ENCODE data around the gene TPCN1. TPM values are rescaled to one million over a fixed set of nuclear protein-coding genes. Genes with fewer than 3 reads are reported as not detected.

TPCN1 gene
- total and polyA plus RNA-seq, 2 donors (not counting 1 experiment from before 2014, with no cell fraction given) = 17.2 to 17.8 TPM

GRCh38 chr12:113195598-113195997, 25.7 kb upstream of the TPCN1 start:
- H3K4me1 ChIP-seq (ENCODE audit: control insufficient read depth, extremely low read depth, insufficient read depth, low read length) = peaks cover 13% of the 10 kb centered on the region
- H3K36me3 ChIP-seq (ENCODE audit: control insufficient read depth, insufficient read depth, low read length) = peaks cover 2% of the 10 kb centered on the region
- H3K4me2 ChIP-seq (ENCODE audit: extremely low read depth, insufficient read depth, low read length) = no peak overlapping the region
- H3K4me3 ChIP-seq (replicated peaks in 1 of 4; ENCODE audit: control extremely low read depth in 1 of 4, insufficient read depth in 1 of 4, low read depth in 3 of 4, low read length in 4 of 4) = no peak overlapping the region
- TF ChIP-seq EZH2 (IDR thresholded peaks at IDR 0.05; ENCODE audit: low read length, missing control alignments) (no peak), CTCF (conservative IDR thresholded peaks at IDR 0.05 in 1 of 2, IDR thresholded peaks at IDR 0.05 in 1 of 2; ENCODE audit: low read depth in 1 of 2, low read length in 2 of 2) (no peak)
- no peak overlapping the region for H2AFZ ChIP-seq (ENCODE audit: low read length)
- H3K79me2 ChIP-seq (ENCODE audit: control insufficient read depth, insufficient read depth, low read length) = no peaks in the 10 kb centered on the region
- no peaks in the 10 kb centered on the region for H3K27me3 ChIP-seq (ENCODE audit: control insufficient read depth, insufficient read depth, low read length)
- no peaks in the 10 kb centered on the region for H4K20me1 ChIP-seq (ENCODE audit: control insufficient read depth, extremely low read depth, insufficient read depth, low read length)
- DNase-seq (ENCODE audit: low read depth in 2 of 2) = no peak
- H3K9ac ChIP-seq (ENCODE audit: insufficient read depth, low read length) = no peak overlapping the region
- no peaks in the 10 kb centered on the region for H3K9me3 ChIP-seq (ENCODE audit: control insufficient read depth, insufficient read depth, low read depth, low read length)
- H3K27ac ChIP-seq (ENCODE audit: insufficient read depth, low read length) = no peak overlapping the region

- no peak overlapping the region for H3K4me3 ChIP-seq (replicated peaks in 1 of 4; ENCODE audit: control extremely low read depth in 1 of 4, insufficient read depth in 1 of 4, low read depth in 3 of 4, low read length in 4 of 4)
- H3K4me1 ChIP-seq (ENCODE audit: control insufficient read depth, extremely low read depth, insufficient read depth, low read length) = peaks cover 12% of the 10 kb centered on the region
- TF ChIP-seq CTCF (conservative IDR thresholded peaks at IDR 0.05 in 1 of 2, IDR thresholded peaks at IDR 0.05 in 1 of 2; ENCODE audit: low read depth in 1 of 2, low read length in 2 of 2) (no peak), EZH2 (IDR thresholded peaks at IDR 0.05; ENCODE audit: low read length, missing control alignments) (no peak)
- no peak overlapping the region for H3K9ac ChIP-seq (ENCODE audit: insufficient read depth, low read length)
- peaks cover 2% of the 10 kb centered on the region for H3K36me3 ChIP-seq (ENCODE audit: control insufficient read depth, insufficient read depth, low read length)
- no peaks in the 10 kb centered on the region for H3K79me2 ChIP-seq (ENCODE audit: control insufficient read depth, insufficient read depth, low read length)
- no peak overlapping the region for H2AFZ ChIP-seq (ENCODE audit: low read length)
- no peak overlapping the region for H3K27ac ChIP-seq (ENCODE audit: insufficient read depth, low read length)
- no peaks in the 10 kb centered on the region for H3K9me3 ChIP-seq (ENCODE audit: control insufficient read depth, insufficient read depth, low read depth, low read length)
- no peaks in the 10 kb centered on the region for H3K27me3 ChIP-seq (ENCODE audit: control insufficient read depth, insufficient read depth, low read length)
- no peak overlapping the region for H3K4me2 ChIP-seq (ENCODE audit: extremely low read depth, insufficient read depth, low read length)
- H4K20me1 ChIP-seq (ENCODE audit: control insufficient read depth, extremely low read depth, insufficient read depth, low read length) = no peaks in the 10 kb centered on the region
- no peak for DNase-seq (ENCODE audit: low read depth in 2 of 2)
These were observed 24.7 kb upstream of the TPCN1 start for GRCh38 chr12:113196582-113196981.

- Histone ChIP-seq H3K79me2 (ENCODE audit: control insufficient read depth, insufficient read depth, low read length) (no peaks in the 10 kb centered on the region), H4K20me1 (ENCODE audit: control insufficient read depth, extremely low read depth, insufficient read depth, low read length) (no peaks in the 10 kb centered on the region), H3K27ac (ENCODE audit: insufficient read depth, low read length) (no peak overlapping the region), H3K36me3 (ENCODE audit: control insufficient read depth, insufficient read depth, low read length) (peaks cover 2% of the 10 kb centered on the region), H3K9me3 (ENCODE audit: control insufficient read depth, insufficient read depth, low read depth, low read length) (no peaks in the 10 kb centered on the region), H3K9ac (ENCODE audit: insufficient read depth, low read length) (no peak overlapping the region), H3K27me3 (ENCODE audit: control insufficient read depth, insufficient read depth, low read length) (no peaks in the 10 kb centered on the region), H3K4me2 (ENCODE audit: extremely low read depth, insufficient read depth, low read length) (no peak overlapping the region), H3K4me3 (replicated peaks in 1 of 4; ENCODE audit: control extremely low read depth in 1 of 4, insufficient read depth in 1 of 4, low read depth in 3 of 4, low read length in 4 of 4) (no peak overlapping the region), H2AFZ (ENCODE audit: low read length) (no peak overlapping the region), H3K4me1 (ENCODE audit: control insufficient read depth, extremely low read depth, insufficient read depth, low read length) (peaks cover 12% of the 10 kb centered on the region)
- TF ChIP-seq EZH2 (IDR thresholded peaks at IDR 0.05; ENCODE audit: low read length, missing control alignments) = no peak
- TF ChIP-seq CTCF (conservative IDR thresholded peaks at IDR 0.05 in 1 of 2, IDR thresholded peaks at IDR 0.05 in 1 of 2; ENCODE audit: low read depth in 1 of 2, low read length in 2 of 2) = peak; percentile 62 to 77
- peak; percentile 70 to 85 for DNase-seq (ENCODE audit: low read depth in 2 of 2)
These were observed 24.3 kb upstream of the TPCN1 start for GRCh38 chr12:113196990-113197389.
